ENCODE results near the gene MEIOC.

- TF ChIP-seq ESRRA (CRISPR knock-in tag; IDR thresholded peaks at IDR 0.05; ENCODE audit: borderline replicate concordance) (no peak), CTCF (IDR thresholded peaks at IDR 0.05) (no peak), MLX (CRISPR knock-in tag; IDR thresholded peaks at IDR 0.05) (no peak)
These were observed 37.3 kb downstream of the MEIOC start for GRCh38 chr17:44693609-44694008.

Data from WTC11 (cell line).